NCI-H2196 (cell line): ENCODE measurements around the gene SLC1A1.

Experiments
- DNase-seq: peaks from one replicate; lab custom pipeline; 2025; ENCODE audit not compliant: unreplicated experiment; lab: John Stamatoyannopoulos, UW

Gene SLC1A1

GRCh38 chr9:4614627-4615026 is 124.4 kb downstream of the SLC1A1 start:
- no peak for DNase-seq

DNA sequence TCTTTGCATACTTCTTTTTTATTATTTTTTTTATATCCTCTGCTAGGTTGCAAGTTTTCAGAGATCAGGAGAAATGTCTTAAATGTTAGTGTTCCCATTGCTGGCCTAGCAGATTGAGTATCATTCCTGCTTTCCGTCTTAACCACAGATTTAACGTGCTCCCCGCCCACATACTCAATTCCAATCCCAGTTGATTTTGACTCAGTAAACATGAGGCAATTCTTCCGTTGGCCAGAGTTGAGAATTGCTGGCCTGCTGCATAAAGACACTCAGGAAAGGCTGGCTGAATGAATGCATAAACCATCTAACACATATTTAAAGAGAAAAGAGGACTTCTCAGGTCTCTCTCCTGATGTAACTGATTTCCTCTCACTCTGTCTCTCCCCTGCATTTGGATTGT is 125.0 kb downstream of the SLC1A1 start:
- no peak for DNase-seq

GRCh38 chr9:4615778-4616177 is 125.5 kb downstream of the SLC1A1 start:
- no peak for DNase-seq

DNA sequence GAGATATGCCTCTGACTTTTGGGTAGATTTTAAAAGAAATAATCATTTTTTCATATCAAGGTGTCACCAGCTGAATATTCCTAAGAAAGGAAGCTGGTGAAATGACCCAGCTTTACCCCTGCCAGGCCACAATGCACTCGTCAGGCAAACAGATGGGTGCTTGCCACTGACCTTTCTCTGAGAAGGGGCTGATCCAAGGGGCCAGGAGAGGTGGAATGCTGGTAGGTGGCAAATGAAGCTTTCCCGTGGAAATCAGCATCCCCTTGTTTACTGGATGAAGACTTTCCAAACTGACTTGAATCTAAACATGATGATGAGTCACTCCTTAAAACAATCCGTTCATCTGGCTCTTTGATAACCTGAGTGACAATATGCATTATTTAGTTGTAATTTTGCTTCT is 127.5 kb downstream of the SLC1A1 start:
- DNase-seq: no peak

DNA sequence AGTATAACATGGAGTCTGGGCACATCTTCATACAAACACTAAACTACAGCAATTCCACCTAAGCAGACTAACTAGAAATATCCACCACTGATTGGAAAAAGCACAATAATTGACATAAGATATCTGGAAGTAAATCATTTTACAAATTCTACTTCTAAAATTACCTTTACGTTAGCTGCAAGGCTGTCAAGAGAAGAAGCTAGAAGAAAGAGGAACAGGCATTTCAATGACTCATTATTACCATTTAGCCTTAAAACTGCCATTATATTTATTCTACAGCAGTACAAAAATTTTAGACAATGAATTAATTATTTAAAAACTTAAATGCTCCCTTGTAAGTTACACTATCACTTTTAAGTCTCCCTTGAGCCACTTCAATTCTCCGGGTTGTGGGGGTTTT is 128.4 kb downstream of the SLC1A1 start:
- DNase-seq: no peak

DNA sequence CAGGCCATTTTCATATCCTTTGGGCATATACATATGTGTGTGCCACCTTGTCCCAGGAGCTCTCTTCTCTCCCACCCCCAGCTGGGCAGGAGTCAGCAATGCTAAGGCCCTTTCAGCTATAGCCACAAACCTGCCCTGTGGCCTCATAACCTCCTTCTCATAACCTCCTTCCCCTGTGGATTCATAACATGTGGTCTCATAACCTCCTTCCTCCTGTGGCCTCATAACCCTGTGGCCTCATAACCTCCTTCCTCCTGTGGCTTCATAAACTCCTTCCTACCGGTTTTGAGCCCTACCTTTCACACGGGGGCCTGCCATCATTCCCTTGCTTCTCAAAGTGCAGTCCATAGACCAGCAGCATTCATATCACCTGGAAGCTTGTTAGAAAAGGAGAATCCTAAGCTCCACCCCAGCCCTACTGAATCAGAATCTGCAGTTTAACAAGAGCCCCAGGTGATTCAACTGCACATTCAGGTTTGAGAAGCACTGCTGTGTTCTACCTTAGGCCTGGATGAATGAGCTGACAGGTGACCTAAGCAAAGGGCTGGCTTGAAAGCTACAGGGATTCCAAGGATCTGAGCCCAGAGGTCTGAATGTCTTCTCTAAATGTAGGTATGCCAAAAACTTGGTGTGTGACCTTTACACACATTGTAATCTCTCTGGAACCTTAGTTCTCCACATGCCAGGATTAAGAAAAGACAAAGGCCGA is 129.9 kb downstream of the SLC1A1 start:
- no peak for DNase-seq

DNA sequence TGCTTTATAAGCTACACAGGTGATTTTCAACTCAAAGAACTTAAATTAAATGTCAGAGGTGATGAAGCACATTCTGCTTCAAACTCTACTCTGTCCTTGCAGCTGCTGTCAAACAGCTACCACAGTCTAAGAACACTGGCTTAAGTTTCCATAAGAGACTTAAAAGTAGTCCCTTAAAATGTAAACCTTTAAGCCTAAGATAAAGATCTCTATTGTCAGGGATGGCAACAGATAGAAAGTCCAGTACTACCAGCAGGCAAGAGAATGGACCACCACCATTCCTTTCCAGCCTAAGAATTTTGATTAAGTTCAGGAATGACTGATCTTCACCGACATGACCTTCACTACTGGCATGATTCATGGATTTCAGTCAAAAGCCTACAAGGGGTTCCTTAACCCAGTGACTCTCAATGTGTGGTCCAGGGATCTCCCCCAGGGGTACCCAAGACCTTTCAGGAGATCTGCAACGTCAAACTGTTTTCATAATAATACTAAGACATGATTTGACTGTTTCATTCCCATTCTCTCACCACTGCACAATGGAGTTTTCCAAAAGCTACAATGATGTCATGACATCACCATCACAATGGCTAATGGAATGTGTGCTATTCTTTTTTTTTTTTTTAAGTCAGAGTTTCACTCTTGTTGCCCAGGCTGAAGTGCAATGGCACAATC is 130.8 kb downstream of the SLC1A1 start:
- no peak for DNase-seq

DNA sequence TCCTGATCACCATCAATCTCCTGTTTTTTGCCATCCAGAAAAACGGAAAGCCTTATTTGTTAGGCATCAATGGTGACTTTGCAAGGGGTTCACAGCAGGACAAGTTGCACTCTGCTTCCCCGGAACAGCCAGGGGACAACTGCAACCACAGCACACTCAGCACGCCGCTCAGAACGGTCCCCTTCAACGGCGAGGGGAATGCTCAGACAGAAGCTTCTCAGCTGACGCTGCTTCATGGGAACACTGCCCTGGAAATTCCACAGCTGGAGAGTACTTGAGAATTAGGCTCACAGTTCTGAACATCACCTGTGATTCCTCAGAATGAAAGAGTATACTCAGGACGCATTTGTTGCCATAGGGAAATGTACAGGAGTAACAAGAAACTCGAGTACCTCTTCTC is 131.7 kb downstream of the SLC1A1 start:
- DNase-seq: no peak

- no peak for DNase-seq
These were observed 140.6 kb downstream of the SLC1A1 start for GRCh38 chr9:4630836-4631235.
